Measurements from ENCODE around the gene FOXC2. TPM values are rescaled to one million over a fixed set of nuclear protein-coding genes. Genes with fewer than 3 reads are reported as not detected.

FOXC2 gene
- total and polyA plus RNA-seq, 9 of the 15 experiments (the other 6 are each of a cell fraction or from before 2014, with no cell fraction given): 0.01 to 0.11 (median 0.10) TPM; not detected in 5

DNA sequence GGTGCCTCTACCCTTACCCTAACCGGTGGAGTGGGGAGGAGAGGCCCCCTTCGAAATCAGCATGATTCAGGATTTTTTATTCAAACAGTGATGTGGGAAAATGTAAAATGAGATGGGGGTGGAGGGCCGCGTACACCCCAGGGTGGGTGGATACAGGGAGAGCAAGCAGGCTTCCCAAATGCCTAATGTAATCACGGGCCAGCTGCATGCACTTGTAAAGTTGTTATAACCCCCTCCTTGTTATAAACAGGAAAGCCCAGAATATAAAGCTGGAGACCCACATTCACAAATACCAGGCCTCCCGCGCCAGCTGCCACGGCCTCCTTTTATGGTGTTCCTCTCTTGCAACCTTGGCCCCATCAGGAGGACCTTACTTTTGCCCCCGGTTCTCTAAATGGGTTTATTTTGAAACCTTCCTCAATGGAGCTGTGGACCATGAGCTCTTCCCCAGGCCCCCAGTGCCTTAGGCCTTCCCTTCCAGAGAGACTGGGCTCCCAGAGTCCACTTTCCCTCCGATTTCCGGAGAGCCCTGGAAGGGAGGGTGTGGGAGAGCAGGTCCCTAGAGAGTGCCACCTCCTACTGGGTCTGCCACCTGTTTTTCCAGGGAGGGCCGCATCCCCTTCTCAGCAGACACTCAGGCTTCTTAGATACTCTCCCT lies 10.8 kb downstream of the FOXC2 start:
- H3K9me1 ChIP-seq (ENCODE audit: control insufficient read depth, insufficient read depth, low read length): no peaks in the 10 kb centered on the region
- no peaks in the 10 kb centered on the region; the same call in 1 of the 2 replicates for H4K20me1 ChIP-seq (replicated peaks; ENCODE audit: control insufficient read depth, insufficient read depth, low read length)
- BruUV-seq (replicated peaks): no TSS peak
- ChIA-PET POLR2A (no interaction called here), CTCF (ENCODE audit: low intra/inter-chr PET ratio) (no interaction called here)
- H3K79me2 ChIP-seq (ENCODE audit: control insufficient read depth, insufficient read depth, low read length): no peaks in the 10 kb centered on the region
- no peak overlapping the region for H3K27ac ChIP-seq (ENCODE audit: extremely low read depth, low read depth, low read length)
- H2AFZ ChIP-seq (ENCODE audit: low read depth, low read length): no peak overlapping the region
- ATAC-seq (no peak), DNase-seq (ENCODE audit: extremely low read depth in 1 of 4, low spot score in 3 of 4) (no peak), FAIRE-seq (no peak)
- WGBS (ENCODE audit: insufficient coverage, low coverage, missing lambda C conversion rate): 22% methylated on average over 12 of the region's 12 CpGs
- intact Hi-C loops (cut with micrococcal nuclease): no loop called here
- peaks cover 34 to 68% of the 10 kb centered on the region in 2 experiments for H3K27me3 ChIP-seq (ENCODE audit: control insufficient read depth in 2 of 2, insufficient read depth in 2 of 2, low read length in 2 of 2)
- no peak overlapping the region for H3K9ac ChIP-seq (ENCODE audit: insufficient read depth in 1 of 2, low read depth in 2 of 2, low read length in 2 of 2)
- H3K4me1 ChIP-seq (replicated peaks in 1 of 2; ENCODE audit: control insufficient read depth in 2 of 2, insufficient read depth in 2 of 2, low read length in 2 of 2): peaks cover 0 to 19% of the 10 kb centered on the region in 2 experiments; a peak in 3 of 5 replicates
- H3K9me3 ChIP-seq (replicated peaks; ENCODE audit: control insufficient read depth, insufficient read depth, low read depth, low read length): no peaks in the 10 kb centered on the region
- no peak overlapping the region for H3K4me2 ChIP-seq (ENCODE audit: insufficient read depth, low read length)
- TF ChIP-seq, protein P1, sequence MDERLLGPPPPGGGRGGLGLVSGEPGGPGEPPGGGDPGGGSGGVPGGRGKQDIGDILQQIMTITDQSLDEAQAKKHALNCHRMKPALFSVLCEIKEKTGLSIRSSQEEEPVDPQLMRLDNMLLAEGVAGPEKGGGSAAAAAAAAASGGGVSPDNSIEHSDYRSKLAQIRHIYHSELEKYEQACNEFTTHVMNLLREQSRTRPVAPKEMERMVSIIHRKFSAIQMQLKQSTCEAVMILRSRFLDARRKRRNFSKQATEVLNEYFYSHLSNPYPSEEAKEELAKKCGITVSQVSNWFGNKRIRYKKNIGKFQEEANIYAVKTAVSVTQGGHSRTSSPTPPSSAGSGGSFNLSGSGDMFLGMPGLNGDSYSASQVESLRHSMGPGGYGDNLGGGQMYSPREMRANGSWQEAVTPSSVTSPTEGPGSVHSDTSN (CRISPR knock-in tag; IDR thresholded peaks at IDR 0.05; ENCODE audit: low read depth): no peak
- TF ChIP-seq, protein P1 (tag; conservative IDR thresholded peaks at IDR 0.05; ENCODE audit: low read depth): no peak
- no peaks in the 10 kb centered on the region for H3K36me3 ChIP-seq (ENCODE audit: control insufficient read depth, insufficient read depth, low read length)
- in situ Hi-C loops (cut with MboI): no loop called here
- no peak overlapping the region for H3K4me3 ChIP-seq
